NK-92 (cell line): Measurements from ENCODE around the gene CD177.
"Not testable (repeated sequence)": the region's sequence is repeated elsewhere in the genome, so short reads cannot be mapped to it uniquely, and the experiment has no call there.

Experiments
- DNase-seq: peaks from one replicate; lab custom pipeline; 2025; ENCODE audit not compliant: unreplicated experiment; lab: John Stamatoyannopoulos, UW

CD177 gene

GRCh38 chr19:43377624-43378023, 24.1 kb downstream of the CD177 start:
- not testable (repeated sequence) for DNase-seq

GRCh38 chr19:43380008-43380407, 26.5 kb downstream of the CD177 start:
- DNase-seq = no peak

DNA sequence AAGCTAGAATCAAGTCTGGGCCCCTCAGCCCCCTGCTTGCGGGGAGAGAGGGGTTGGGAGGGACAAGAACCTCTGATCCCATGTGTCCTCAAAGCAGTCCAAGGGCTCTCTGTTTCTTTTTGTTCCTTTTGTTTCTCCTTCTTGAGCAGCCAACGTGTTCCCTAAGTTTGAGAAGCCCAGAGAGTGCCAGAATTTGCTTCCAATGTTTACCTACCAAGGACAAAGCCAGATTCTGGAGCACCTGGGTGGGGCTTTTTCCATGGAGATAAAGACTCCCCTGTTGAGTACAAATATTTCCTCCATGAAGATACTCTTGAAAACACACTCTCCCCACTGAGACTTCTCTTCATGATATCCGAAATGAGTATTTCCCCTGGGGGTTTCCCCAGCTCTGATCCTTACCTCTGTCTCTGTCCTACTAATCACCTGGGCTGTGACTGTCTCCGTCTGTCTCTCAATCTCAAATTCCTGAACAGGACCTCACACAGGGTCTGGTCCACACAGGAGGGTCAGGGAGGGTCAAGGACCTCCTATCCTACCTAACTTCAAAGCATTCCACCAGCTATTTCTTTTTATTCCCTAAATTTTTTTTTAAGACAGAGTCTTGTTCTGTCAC, 27.4 kb downstream of the CD177 start:
- DNase-seq = no peak

GRCh38 chr19:43382586-43383216, 29.2 kb downstream of the CD177 start:
- DNase-seq = not testable (repeated sequence)

GRCh38 chr19:43383254-43383653, 29.8 kb downstream of the CD177 start:
- DNase-seq = not testable (repeated sequence)

DNA sequence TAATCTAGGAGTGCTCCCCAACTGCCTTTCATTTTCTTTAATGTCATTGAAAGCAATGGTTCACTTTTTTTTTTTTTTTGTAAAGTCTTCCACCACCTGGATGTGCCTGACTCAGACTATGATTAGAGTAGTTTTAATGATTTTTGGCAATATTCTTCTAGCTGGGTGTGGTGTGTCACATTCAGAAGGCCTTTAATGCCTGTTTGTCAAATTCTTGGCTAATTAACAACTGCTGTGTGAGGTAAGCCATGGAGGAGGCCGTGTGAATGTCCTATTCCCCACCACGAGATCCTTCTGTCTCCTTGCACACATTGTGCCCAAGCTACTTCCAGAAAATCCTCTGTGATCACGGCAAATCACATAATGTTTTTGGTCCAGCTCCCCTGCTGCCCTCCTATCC, 30.3 kb downstream of the CD177 start:
- DNase-seq = not testable (repeated sequence)

DNA sequence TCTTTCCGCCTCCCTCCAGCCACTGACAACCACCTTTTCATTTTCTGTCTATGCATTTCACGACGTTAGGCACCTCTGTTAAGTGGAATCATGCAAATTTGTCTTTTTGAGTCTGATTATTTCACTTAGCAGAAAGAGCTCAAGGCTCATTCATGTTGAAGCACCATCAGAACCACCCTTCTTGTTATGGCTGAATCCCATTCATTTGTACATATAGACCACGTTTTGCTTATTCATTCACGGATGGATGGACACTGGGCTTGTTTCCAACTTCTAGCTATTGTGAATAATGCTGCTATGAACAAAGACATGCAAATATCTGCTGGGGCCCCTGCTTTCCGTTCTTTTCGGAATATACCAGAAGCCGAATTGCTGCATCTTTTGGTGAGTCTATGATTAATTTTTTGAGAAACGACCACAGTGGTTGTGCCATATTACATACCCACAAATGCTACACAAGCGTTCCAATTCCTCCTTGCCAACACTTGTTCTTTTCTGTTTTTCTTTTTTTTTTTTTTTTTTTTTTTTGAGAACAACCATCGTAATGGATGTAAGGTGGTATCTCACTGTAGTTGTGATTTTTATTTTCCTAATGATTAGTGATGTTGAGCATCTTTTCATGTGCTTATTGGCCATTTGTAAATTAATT, 37.5 kb downstream of the CD177 start:
- DNase-seq = not testable (repeated sequence)

- not testable (repeated sequence) for DNase-seq
Observed at GRCh38 chr19:43391552-43391935, 38.1 kb downstream of the CD177 start.

DNA sequence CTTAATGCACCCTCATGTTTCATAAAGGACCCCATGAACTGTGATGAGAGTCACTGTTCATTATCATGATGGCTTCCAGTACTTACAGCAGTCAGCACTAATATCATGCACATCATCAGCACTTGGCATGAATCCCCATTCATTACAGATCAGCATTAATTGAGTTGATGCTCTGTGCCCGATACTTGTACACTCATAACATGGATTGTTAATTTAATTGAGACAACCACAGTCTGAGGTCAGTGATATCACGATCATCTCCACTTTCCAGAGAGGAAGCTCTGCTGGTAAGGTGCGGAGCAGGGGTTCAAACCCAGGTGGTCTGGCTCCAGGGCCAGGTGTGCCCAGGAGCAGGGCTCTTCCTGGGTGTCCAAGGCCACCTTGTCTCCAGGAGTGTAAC, 40.0 kb downstream of the CD177 start:
- not testable (repeated sequence) for DNase-seq

GRCh38 chr19:43395561-43395960, 42.1 kb downstream of the CD177 start:
- DNase-seq = no peak

DNA sequence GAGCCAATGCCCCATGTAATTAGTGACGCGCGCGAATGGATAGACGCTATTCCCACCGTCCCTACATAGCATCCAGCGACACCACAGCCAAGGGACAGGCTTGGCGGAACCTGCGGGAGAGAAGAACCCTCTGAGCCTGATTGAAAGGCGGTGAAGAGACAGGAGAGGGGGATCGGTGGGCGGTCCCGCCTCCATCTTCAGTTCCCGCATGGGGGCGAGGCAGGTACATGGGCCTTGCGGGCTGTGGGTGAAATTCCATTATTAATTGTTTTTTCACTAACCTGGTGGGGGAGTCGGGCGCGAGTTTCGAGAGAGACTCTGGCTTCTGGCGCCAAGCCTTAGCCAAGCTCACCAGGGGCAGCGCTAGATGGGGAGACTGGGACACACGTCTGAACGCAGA, 52.8 kb downstream of the CD177 start:
- DNase-seq = no peak

- DNase-seq = no peak
Observed at GRCh38 chr19:43407416-43408005, 54.0 kb downstream of the CD177 start.

- no peak for DNase-seq
Observed at GRCh38 chr19:43408043-43408442, 54.6 kb downstream of the CD177 start.

DNA sequence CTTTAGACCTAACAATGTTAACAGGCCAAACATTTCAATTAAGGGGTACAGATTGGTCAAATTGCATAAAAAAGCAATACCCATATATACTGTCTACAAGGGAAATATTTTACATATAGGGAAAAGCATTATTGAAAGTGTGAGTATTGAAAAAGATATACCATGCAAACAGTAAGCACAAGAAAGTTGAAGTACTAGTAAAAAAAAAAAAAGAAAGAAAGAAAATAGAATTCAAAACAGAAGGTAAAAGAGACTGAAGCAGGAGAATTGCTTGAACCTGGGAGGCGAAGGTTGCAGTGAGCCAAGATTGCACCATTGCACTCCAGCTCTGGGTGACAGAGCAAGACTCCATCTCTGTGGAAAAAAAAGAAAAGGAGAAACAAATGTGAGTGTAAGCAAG, 55.9 kb downstream of the CD177 start:
- no peak for DNase-seq

GRCh38 chr19:43412441-43412840, 59.0 kb downstream of the CD177 start:
- DNase-seq = no peak
